ENCODE results near the gene ADCY3.

DNA sequence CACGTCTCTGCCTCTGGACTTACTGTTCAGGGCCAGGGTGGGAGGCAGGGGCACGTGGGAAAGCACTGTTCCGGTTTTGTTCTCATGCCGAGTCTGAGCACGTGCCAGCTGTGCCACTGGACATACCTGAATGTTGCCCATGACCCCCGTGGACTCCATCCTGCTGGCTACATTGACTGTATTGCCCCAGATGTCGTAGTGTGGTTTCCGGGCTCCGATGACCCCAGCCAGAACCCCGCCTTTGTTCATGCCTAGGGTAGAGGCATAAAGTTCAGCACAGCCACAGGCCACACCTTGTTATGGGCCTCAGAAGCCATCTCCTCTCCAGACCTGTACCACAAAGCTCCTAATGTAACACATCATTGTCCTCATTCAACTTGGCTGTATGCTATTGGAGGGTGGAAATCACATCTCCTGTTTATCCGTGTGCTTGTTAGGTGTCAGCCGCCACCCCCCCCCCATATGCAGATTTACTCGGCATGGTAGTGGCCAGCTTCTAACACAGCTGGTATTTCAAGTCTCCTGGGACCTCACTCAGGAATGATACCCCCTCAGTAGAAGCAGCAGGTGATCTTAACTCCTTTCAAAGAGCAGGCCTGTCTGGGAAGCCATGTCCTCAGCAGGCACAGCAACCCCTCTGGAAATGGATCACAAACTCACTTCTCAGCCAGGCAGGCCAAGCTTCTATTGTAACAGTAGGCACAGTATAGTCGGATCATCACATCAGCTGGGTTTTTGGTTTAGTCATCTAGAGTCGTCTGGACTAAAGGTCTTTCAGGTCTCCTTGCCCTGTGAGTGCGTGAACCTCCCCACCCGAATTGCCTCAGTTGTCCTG lies 99.2 kb downstream of the ADCY3 start:
- TF ChIP-seq CTCF (IDR thresholded peaks at IDR 0.05) (no peak), POLR2A (IDR thresholded peaks at IDR 0.05) (no peak)
